ENCODE measurements around the gene EIF2B4.

DNA sequence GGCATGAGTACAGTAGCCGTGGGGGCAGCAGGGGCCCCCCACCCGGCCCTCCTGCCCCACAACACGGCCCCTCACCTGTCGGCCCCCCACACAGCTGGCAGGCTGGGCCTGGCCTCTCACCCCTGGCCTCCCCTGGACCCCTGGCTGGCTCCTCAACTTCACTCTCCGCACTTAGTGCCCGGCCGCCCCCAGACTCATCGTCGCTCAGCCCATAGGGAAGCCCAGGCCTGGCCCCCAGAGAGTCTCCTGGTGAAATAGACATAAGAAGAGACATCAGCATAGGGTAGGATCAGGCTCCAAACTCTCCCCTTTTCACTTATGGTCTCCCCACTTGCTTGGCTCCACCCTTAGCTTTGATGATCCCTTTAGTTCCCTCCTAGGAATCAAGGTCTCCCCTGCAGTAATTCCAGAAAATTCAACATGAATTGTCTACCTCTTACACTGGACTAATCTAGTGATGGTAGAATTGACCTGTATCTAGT lies 8.7 kb upstream of the EIF2B4 start:
- TF ChIP-seq, protein P1, sequence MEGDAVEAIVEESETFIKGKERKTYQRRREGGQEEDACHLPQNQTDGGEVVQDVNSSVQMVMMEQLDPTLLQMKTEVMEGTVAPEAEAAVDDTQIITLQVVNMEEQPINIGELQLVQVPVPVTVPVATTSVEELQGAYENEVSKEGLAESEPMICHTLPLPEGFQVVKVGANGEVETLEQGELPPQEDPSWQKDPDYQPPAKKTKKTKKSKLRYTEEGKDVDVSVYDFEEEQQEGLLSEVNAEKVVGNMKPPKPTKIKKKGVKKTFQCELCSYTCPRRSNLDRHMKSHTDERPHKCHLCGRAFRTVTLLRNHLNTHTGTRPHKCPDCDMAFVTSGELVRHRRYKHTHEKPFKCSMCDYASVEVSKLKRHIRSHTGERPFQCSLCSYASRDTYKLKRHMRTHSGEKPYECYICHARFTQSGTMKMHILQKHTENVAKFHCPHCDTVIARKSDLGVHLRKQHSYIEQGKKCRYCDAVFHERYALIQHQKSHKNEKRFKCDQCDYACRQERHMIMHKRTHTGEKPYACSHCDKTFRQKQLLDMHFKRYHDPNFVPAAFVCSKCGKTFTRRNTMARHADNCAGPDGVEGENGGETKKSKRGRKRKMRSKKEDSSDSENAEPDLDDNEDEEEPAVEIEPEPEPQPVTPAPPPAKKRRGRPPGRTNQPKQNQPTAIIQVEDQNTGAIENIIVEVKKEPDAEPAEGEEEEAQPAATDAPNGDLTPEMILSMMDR (IDR thresholded peaks at IDR 0.05; ENCODE audit: insufficient read depth, low read depth, low read length) = no peak
- TF ChIP-seq EZH2 (IDR thresholded peaks at IDR 0.05; ENCODE audit: insufficient read depth, low read length) = no peak
